GM23248 (cell line): ENCODE data around the gene TIGD3. TPM values are rescaled to one million over a fixed set of nuclear protein-coding genes. Genes with fewer than 3 reads are reported as not detected.

Experiments
- DNase-seq: peaks from one replicate; pipeline ENCODE4 v3.0.0-alpha.2; 2015
- H2AFZ ChIP-seq: fragments of 200-600 bp; sonication (generic); 2 replicates; pipeline ENCODE4 v1.6.1; 2016; ENCODE audit warnings: antibody characterized with exemption
- H3F3A ChIP-seq: fragments of 200-600 bp; sonication (generic); 2 replicates; pipeline ENCODE4 v1.6.1; 2016; ENCODE audit warnings: mild to moderate bottlenecking, antibody characterized with exemption, mixed run types; ENCODE audit not compliant: insufficient read depth
- H3K27ac ChIP-seq: fragments of 200-600 bp; sonication (generic); 2 replicates; pipeline ENCODE4 v1.5.1; 2016; ENCODE audit warnings: mild to moderate bottlenecking
- H3K27me3 ChIP-seq: fragments of 200-600 bp; sonication (generic); replicated peaks from 2 replicates; pipeline ENCODE4 v1.6.1; 2016; ENCODE audit warnings: mild to moderate bottlenecking; ENCODE audit not compliant: insufficient read depth
- H3K36me3 ChIP-seq: fragments of 200-600 bp; sonication (generic); 2 replicates; pipeline ENCODE4 v1.6.1; 2016; ENCODE audit warnings: low read depth, mild to moderate bottlenecking
- H3K4me1 ChIP-seq: fragments of 200-600 bp; sonication (generic); 2 replicates; pipeline ENCODE4 v1.6.1; 2016; ENCODE audit warnings: mild to moderate bottlenecking; ENCODE audit not compliant: insufficient read depth
- H3K4me2 ChIP-seq: fragments of 200-600 bp; sonication (generic); one replicate; pipeline ENCODE4 v1.6.1; 2016; ENCODE audit warnings: mild to moderate bottlenecking; ENCODE audit not compliant: unreplicated experiment
- H3K4me3 ChIP-seq: fragments of 200-600 bp; sonication (generic); 2 replicates; pipeline ENCODE4 v1.5.1; 2016; ENCODE audit warnings: mild to moderate bottlenecking
- H3K79me2 ChIP-seq: fragments of 200-600 bp; sonication (generic); 2 replicates; pipeline ENCODE4 v1.6.1; 2016; ENCODE audit warnings: mild to moderate bottlenecking; ENCODE audit not compliant: insufficient read depth
- H3K9ac ChIP-seq: fragments of 200-600 bp; sonication (generic); 2 replicates; pipeline ENCODE4 v1.6.1; 2016; ENCODE audit warnings: mild to moderate bottlenecking
- H3K9me2 ChIP-seq: fragments of 200-600 bp; sonication (generic); 2 replicates; pipeline ENCODE4 v1.6.1; 2016; ENCODE audit warnings: mixed run types, mild to moderate bottlenecking, moderate library complexity; ENCODE audit not compliant: insufficient read depth
- H3K9me3 ChIP-seq: fragments of 200-600 bp; sonication (generic); one replicate; pipeline ENCODE4 v1.6.1; 2017; ENCODE audit warnings: low read depth
- H4K20me1 ChIP-seq: fragments of 200-600 bp; sonication (generic); 2 replicates; pipeline ENCODE4 v1.6.0; 2016; ENCODE audit not compliant: insufficient read depth
- EZH2 ChIP-seq: fragments of 200-600 bp; sonication (generic); IDR thresholded peaks from 2 replicates; pipeline ENCODE4 v1.6.1; 2018; ENCODE audit warnings: antibody characterized with exemption, mild to moderate bottlenecking; ENCODE audit not compliant: insufficient read depth, poor library complexity, severe bottlenecking
- EZH2phosphoT487 ChIP-seq: fragments of 200-600 bp; sonication (generic); IDR thresholded peaks from 2 replicates; pipeline ENCODE4 v1.6.1; 2018; ENCODE audit warnings: antibody characterized with exemption, moderate library complexity, mild to moderate bottlenecking, low read depth; ENCODE audit not compliant: insufficient read depth
- WGBS, 2 experiments: methylation state at CpG; one replicate each; pipeline ENCODE4 v1.1.6; 2015 to 2017; ENCODE audit warnings: low lambda C conversion rate in 2 of 2, low coverage in 1 of 2; ENCODE audit errors: missing lambda C conversion rate in 2 of 2; 5-methylcytosine and 5-hydroxymethylcytosine counted together
- in situ Hi-C: fragments of 300-500 bp; cut with MboI; formaldehyde crosslinking; loops from 2 replicates; pipeline ENCODE4 v1.15.0; 2020
- polyA plus RNA-seq: library from polyadenylated mRNA; unstranded; fragments of >200 nt; fragmentation: Nextera tagmentation; extraction: Ambion mirVana; gene quantifications from 2 replicates; pipeline ENCODE4 v1.2.1, GENCODE V29; 2016
- total RNA-seq: library from RNA; depleted of rRNA; stranded (reverse); fragments of >200 nt; shearing (Covaris generic); gene quantifications from 2 replicates; pipeline ENCODE4 v1.2.3, GENCODE V29; 2014

Gene TIGD3
- total and polyA plus RNA-seq, 2 experiments from 2014 or later = not detected

- Histone ChIP-seq H3K4me1 (peaks cover 27% of the 10 kb centered on the region), H3K79me2 (peaks cover 19% of the 10 kb centered on the region), H4K20me1 (no peaks in the 10 kb centered on the region), H3K4me3 (no peak overlapping the region), H2AFZ (no peak overlapping the region), H3K9me2 (no peaks in the 10 kb centered on the region), H3K27me3 (no peaks in the 10 kb centered on the region), H3F3A (peaks cover 28% of the 10 kb centered on the region), H3K27ac (no peak overlapping the region; the same call in 1 of the 2 replicates), H3K4me2 (no peak overlapping the region), H3K36me3 (no peaks in the 10 kb centered on the region), H3K9ac (0 out of 2 replicates have a peak overlapping the region, but pooled peaks have one; percentile 94), H3K9me3 (no peaks in the 10 kb centered on the region)
- no peak for DNase-seq
- in situ Hi-C loops = no loop called here
- 89 to 91% methylated on average over 14 to 16 of the region's 16 CpGs for WGBS, 2 experiments
- TF ChIP-seq EZH2 (no peak), EZH2phosphoT487 (no peak)
Measured at GRCh38 chr11:65380460-65381119, 26.0 kb downstream of the TIGD3 start.

GRCh38 chr11:65381716-65382032 lies 27.1 kb downstream of the TIGD3 start:
- 3 to 7% methylated on average over 6 of the region's 6 CpGs for WGBS, 2 experiments
- Histone ChIP-seq H3K36me3 (no peaks in the 10 kb centered on the region), H3F3A (peaks cover 28% of the 10 kb centered on the region), H3K4me2 (peak overlapping the region; percentile 65), H3K4me3 (peak overlapping the region; percentile 65), H2AFZ (peak overlapping the region; percentile 50), H3K9me2 (no peaks in the 10 kb centered on the region), H3K27ac (peak overlapping the region; percentile 99), H3K9ac (peak overlapping the region; percentile 94), H3K79me2 (peaks cover 28% of the 10 kb centered on the region), H3K9me3 (no peaks in the 10 kb centered on the region), H4K20me1 (no peaks in the 10 kb centered on the region), H3K4me1 (peaks cover 29% of the 10 kb centered on the region), H3K27me3 (no peaks in the 10 kb centered on the region)
- peak; percentile 72 for DNase-seq
- no peak for TF ChIP-seq EZH2
- TF ChIP-seq EZH2phosphoT487 = no peak
- in situ Hi-C loops = no loop called here

GRCh38 chr11:65382033-65382803 lies 27.7 kb downstream of the TIGD3 start, which contains the start of gene SLC25A45:
Gene SLC25A45 (minus strand): TSS chr11:65382646. CDS start chr11:65381951, 695 bp downstream.
- H3K9me2 ChIP-seq = no peaks in the 10 kb centered on the region
- in situ Hi-C loops = no loop called here
- H3K79me2 ChIP-seq = peaks cover 34% of the 10 kb centered on the region
- H3K27me3 ChIP-seq = no peaks in the 10 kb centered on the region
- no peaks in the 10 kb centered on the region for H3K36me3 ChIP-seq
- peaks cover 30% of the 10 kb centered on the region for H3K4me1 ChIP-seq
- H3F3A ChIP-seq = peaks cover 28% of the 10 kb centered on the region
- H3K4me3 ChIP-seq = peak within 1 kb of the TSS; percentile 67
- DNase-seq = peak; percentile 99
- H4K20me1 ChIP-seq = no peaks in the 10 kb centered on the region
- peak within 1 kb of the TSS; percentile 99 for H3K27ac ChIP-seq
- H2AFZ ChIP-seq = peak within 1 kb of the TSS; percentile 50
- H3K9me3 ChIP-seq = no peaks in the 10 kb centered on the region
- H3K4me2 ChIP-seq = peak within 1 kb of the TSS; percentile 88
- 1 to 2% methylated on average over 26 to 27 of the region's 27 CpGs for WGBS, 2 experiments
- H3K9ac ChIP-seq = peak within 1 kb of the TSS; percentile 94
- TF ChIP-seq EZH2phosphoT487 (no peak), EZH2 (no peak)

GRCh38 chr11:65382804-65383368 lies 28.3 kb downstream of the TIGD3 start:
- Histone ChIP-seq H3F3A (peaks cover 28% of the 10 kb centered on the region), H3K4me1 (peaks cover 37% of the 10 kb centered on the region), H2AFZ (peak overlapping the region; percentile 4; the same call in 1 of the 2 replicates), H3K4me3 (peak overlapping the region; percentile 67), H3K9ac (peak overlapping the region; percentile 94), H3K79me2 (peaks cover 40% of the 10 kb centered on the region), H3K9me2 (no peaks in the 10 kb centered on the region), H3K27me3 (no peaks in the 10 kb centered on the region), H3K36me3 (no peaks in the 10 kb centered on the region), H3K9me3 (no peaks in the 10 kb centered on the region), H3K27ac (peak overlapping the region; percentile 99), H4K20me1 (no peaks in the 10 kb centered on the region), H3K4me2 (peak overlapping the region; percentile 88)
- TF ChIP-seq EZH2 (no peak), EZH2phosphoT487 (no peak)
- WGBS, 2 experiments = 1 to 2% methylated on average over 12 of the region's 12 CpGs
- no peak for DNase-seq
- in situ Hi-C loops = no loop called here
